ELF-1 (cell line): Measurements from ENCODE around the gene SLC2A13.
"Not testable (repeated sequence)": the region's sequence is repeated elsewhere in the genome, so short reads cannot be mapped to it uniquely, and the experiment has no call there.

ENCODE experiments used
- DNase-seq: peaks from one replicate; pipeline ENCODE4 v3.0.0-alpha.2; 2016; ENCODE audit warnings: low read depth, low spot score

SLC2A13 gene

DNA sequence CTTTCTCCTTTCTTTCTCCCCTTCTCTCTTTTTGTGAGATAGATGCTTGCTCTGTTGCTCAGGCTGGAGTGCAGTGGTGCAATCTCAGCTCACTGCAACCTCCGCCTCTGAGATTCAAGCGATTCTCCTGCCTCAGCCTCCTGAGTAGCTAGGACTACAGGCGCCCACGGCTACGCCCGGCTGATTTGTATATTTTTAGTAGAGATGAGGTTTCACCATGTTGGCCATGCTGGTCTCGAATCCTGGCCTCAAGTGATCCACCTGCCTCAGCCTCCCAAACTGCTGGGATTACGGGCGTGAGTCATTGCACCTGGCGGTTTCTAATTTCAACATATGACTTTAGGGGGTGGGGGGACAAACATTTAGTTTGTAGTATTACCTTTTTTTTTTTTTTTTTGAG is 293.4 kb downstream of the SLC2A13 start:
- DNase-seq = not testable (repeated sequence)

DNA sequence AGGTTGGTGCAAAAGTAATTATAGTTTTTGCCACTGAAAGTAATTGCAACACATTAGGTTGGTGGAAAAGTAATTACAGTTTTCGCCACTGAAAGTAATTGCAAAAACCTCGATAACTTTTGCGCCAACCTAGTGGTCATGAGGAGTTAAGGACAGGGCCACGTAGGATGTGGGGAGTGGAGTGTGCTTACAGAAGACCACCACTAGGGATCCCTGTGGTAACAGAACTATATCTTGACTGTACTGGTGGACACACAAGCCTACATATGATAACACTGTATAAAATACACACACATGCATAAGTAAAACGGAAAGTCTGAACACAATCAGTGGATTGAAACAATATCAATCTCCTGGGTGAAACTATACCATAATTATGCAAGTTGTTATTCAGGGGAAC is 298.8 kb downstream of the SLC2A13 start:
- DNase-seq = peak; percentile 30

DNA sequence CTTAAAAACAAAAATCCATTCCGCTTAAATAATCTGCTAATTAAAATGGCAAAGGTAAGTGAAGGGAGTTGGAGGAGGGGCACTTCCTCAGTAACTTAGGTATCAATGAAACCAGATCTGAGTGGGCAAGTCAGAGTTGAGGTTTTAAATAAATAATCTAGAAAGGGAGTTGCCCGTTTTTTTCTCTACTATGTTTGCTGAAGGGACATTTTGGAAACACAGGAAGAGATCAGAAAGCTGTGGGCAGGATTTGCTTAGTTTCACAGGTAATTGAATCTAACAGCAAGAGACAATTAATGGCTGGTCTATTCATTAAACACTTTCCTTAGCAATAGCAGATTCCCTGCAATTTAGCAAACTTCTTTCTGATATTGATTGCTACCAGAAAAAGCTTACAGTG is 300.2 kb downstream of the SLC2A13 start:
- no peak for DNase-seq

DNA sequence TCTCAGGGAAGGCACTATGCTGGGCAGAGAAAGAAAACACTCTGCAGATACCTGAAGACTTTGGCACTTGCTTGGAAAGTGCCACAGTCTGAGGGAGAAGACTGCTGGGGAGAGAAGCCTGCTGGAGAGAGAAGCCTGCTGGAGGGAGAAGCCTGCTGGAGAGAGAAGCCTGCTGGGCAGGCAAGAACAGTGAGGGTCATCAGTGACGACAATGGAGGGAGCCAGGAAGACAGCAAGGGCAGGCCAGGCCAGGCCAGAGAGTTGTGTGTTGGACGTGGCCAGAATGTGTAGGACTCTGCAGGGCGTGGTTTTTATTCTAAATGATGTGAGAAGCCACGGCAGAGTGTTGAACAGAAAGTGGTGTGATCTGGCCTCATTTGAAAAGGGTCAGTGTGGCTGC is 301.0 kb downstream of the SLC2A13 start:
- DNase-seq = no peak

DNA sequence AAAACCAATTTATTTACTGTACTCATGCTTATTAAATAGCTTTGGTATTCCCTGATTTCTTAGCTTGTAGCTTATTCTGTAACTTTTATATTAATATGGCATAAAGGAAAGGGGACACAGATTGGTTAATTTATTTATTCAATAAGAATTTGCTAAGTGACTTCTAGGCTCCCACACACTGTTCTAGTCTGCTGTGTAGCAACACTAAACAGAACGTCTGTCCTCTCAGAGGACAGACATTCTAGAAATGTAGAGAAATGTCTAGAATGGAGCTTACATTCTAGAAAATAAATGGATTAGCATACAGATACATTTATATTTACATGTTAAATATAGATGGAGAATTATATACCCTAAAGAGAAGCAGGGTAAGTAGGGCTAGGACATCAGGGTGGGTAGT is 301.4 kb downstream of the SLC2A13 start:
- no peak for DNase-seq

DNA sequence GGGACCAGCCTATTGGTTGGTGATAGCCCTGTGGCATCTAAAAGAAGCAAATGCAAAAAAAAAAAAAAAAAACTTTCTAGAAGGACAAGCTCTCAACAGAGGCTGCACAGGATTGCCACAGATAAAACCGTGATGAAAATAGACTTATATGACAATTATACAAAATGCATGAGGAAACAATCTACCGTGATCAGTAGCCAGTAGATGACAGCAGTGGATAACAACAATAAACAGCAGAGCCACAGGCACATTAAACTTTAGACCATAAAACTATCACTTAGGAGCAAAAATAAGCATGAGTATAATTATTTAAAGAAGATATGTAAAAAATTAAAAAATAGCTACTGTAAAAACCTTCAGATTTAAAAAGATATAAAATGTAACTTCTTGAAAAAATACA is 302.7 kb downstream of the SLC2A13 start:
- DNase-seq = no peak

DNA sequence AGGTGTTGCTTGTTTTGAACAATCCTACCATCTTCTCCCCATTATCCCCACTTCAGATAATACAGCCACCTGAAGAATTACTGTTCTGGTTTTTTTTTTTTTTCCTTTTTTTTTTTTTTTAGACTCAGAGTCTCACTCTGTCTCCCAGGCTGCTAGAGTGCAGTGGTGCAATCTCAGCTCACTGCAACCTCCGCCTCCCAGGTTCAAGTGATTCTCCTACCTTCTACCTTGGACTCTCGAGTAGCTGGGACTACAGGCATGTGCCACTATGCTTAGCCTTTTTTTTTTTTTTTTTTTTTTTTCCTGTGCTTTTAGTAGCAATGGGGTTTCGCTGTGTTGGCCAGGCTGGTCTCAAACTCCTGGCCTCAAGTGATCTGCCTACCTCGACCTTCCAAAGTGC is 306.9 kb downstream of the SLC2A13 start:
- DNase-seq = no peak

DNA sequence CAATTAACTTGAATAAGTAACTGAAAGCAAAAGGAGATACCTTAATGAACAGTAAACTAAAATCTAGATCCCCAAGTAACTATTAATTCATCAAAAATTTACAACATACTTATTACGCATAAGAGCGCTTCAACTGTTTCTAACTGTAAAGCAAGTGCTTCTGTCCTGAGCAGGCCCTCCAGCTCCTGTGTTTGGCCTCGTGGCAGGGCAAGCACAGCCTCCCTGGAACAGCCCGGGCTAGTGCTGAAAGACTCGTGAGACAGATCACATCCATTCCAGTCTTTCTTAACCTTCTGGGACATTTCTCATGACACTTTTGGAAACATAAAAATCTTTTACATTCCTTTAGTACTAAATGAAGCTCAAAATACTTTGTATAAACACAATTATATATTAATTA is 307.5 kb downstream of the SLC2A13 start:
- DNase-seq = no peak

DNA sequence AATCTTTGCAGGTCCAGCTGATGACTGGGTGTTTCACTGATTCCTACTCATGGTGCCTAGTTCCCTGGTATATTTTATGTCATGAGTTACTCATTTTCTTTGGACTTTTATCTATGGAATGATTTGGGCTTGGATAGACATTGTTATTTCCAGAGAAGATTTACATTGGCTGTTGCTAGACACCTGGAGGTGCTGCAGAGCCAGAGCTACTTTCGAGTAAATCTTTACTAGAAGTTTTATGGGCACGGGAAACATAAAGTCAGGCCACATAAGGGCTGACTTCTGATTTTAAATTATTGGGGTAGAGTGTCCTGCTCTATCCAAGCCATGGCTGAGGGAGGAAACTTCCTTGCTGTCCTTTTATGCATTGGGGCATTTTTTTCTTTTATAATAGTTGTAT is 310.4 kb downstream of the SLC2A13 start:
- DNase-seq = no peak

DNA sequence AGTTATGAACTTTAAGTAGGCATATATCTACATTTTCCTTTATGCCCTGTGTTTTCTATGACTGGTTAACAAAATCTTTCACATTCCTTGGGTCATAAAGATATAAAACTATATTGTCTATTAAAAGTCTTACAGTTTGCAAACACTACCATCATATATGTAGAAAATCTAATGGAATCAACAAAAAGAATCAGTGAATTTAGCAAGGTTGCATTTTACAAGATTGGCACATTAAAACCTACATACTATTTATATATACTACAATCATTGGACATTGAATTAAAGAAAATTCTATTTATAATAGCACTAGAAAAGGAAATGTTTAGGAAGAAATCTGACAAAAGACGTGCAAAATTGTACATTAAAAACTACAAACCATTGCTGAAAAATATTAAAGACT is 312.9 kb downstream of the SLC2A13 start:
- no peak for DNase-seq

DNA sequence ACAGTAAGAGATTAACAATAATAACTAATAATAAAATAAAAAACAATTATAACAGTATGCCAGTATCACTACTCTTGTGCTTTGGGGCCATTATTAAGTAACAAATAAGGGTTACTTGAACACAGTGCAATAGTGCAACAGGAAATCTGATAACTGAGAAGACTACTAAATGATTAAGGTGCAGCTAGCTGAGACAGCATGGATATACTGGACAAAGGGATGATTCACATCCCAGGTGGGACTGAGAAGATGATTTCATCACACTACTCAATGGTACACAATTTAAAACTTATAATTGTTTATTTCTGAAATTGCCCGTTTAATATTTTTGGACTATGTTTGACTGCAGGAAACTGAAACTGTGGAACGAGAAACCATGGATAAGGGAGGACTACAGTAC is 317.6 kb downstream of the SLC2A13 start:
- DNase-seq = no peak

DNA sequence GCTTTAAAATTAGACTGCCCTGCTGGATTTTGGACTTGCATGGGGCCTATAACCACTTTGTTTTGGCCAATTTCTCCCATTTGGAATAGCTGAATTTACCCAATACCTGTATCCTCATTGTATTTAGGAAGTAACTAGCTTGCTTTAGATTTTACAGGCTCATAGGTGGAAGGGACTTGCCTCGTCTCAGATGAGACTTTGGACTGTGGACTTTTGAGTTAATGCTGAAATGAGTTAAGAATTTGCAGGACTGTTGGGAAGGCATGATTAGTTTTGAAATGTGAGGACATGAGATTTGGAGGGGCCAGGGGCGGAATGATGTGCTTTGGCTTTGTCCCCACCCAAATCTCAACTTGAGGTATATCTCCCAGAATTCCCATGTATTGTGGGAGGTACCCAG is 320.1 kb downstream of the SLC2A13 start:
- DNase-seq = not testable (repeated sequence)

DNA sequence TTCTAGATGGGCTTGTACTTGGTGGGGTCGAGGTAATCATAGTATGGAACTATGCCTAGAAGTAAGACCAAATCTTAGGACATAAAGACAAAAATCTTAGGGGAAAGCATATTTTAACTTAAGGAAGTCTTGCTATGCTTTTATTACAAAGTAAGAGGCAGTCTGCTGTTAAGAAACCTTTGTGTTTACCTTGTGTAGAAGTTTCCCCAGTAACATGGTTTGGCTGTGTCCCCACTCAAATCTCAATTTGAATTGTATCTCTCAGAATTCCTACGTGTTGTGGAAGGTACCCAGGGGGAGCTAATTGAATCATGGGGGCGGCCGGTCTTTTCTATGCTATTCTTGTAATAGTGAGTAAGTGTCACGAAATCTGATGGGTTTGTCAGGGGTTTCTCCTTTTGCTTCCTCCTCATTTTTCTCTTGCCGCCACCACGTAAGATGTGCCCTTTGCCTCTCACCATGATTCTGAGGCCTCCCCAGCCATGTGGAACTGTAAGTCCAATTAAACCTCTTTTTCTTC is 323.8 kb downstream of the SLC2A13 start:
- DNase-seq = no peak

DNA sequence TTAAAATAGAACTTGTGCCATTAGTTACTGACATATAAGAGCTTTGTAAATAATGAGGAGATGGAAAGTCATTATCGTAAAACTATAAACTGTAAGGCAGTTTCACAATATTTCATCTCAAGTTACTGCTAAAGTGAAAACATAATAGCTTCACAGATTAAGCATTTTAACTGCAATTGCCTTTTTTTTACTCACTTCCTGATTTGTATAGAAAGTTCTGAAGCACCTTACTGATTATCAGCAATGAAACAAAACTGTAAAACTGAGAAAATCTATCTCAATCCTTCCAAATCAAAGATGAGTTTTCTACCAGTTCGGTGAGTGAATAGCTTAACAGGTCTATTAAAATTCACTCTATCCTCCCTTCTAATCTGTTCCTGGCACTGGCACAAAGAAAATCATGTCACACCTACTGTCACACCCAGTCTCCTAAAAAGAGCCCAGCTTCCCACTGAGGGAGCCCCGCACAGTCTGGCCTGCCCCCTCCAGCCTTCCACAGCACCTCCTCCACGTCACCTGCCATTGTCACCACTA is 324.9 kb downstream of the SLC2A13 start:
- DNase-seq = no peak

DNA sequence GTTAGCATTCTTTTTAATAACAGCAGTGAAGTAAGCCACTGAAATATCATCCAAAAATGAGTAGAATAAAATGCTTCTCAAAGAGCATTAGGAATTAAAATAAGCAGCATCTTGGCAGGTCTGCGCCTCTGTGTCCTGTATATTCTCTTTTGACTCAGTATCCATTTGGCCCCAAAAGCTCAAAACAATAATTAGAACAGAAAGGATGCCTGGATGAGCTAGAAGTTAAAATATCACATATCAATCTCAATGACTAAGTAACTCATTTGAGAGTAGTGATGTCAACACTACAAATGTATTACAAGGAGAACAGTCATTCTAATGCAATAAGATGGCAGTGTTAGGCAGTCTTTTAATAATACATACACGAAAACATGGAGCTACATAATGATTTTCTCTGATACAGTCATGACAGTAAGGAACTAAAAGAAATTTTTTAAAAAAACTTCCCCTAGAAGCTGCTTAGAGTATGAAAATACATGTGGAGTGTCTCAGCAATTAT is 325.4 kb downstream of the SLC2A13 start:
- DNase-seq = no peak

DNA sequence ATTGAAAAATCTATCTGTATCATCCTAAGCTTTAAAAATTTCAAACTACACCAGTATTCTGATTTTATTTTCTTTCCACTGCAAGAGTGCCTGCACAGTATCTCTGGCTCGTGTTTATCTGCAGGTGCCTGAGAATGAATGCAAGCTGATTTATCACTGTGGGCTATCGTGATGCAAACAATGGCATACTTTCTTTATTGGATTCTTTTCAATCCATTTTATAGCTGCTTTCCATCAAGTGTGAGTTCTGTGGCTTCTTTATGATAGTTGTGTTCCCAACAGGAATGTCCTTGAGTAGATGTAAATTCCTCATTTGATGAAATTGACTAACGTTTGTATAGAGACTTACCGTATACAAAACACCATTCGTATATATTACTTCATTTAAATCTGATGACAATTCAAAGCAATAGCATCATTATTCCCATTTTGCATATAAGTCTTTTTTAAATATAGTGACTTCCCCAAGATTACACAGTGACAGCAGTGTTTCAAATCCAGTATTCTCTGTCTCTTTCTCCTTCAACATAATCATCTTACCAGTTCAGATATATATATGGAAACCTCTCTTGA is 326.0 kb downstream of the SLC2A13 start:
- no peak for DNase-seq

DNA sequence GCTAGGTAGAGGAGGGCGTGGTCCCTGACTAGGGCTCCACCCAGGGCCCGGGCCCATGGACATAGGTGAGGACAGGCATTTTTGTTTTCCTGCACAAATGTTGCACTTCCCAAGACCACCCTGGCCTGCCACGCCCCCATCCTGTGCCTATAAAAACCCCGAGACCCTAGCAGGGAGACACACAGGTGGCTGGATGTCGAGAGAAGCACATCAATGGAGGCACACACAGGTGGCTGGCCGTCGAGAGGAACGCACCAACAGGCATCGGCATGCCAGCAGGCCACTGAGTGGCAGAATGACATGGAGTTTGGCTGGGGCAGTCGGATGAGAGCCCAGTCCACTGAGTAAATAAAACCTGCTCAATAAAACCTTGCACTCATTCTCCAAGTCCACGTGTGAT is 328.4 kb downstream of the SLC2A13 start:
- DNase-seq = no peak

DNA sequence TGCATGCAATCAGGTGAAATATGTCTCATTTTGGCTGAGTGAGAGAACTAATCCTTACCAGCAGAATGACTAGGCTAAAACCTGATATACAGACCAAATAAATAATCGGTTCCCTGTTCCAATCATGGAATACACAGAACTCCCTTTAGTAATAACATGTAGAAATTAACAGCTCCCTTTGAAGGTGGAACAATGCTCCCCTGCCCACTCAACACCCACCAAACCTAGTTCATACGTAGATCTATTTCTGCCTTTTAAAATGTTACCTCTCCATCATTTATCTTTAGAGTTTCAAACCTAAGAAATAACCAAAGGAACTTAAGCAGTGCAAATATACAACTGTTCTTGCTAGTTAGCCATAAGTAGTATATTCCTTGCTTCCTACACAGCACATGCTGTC is 332.6 kb downstream of the SLC2A13 start:
- no peak for DNase-seq

DNA sequence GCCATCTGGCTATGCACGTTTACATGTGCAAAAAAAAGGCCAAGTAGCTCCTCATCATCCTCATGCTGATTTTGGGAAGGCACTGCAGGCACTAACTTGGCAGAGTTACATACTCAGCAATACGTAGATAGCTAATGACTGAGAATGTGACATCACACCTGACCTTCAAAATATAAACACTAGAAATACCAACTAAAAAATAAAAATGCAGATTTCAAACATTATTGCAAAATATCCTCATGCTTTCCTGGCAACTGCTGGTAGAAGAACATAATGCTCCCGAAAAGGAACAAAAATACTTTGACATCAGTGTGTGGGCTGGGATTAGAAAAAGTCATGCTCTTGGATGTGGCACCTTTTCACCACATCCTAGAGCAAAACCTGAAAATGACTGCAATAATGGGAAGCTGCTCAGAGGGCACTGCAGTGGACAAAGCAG is 333.0 kb downstream of the SLC2A13 start:
- no peak for DNase-seq

DNA sequence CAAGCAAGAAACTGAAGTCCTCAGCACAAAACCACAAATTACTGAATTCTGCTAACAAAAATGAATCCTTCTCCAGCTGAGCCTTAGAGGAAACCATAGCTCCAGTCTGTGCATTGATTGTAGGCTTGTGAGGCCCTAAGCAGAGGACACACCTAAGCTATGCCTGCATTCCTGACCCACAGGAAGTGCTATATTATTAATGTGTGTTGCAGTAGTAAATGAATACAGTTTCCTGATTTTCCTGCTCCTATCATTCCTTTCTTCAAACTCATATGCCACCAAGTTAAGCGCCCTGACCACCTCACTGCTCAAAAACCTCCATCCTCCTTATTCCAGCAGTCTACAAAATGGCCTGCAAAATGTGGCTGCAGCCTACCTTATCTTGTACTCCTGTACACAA is 334.4 kb downstream of the SLC2A13 start:
- no peak for DNase-seq

DNA sequence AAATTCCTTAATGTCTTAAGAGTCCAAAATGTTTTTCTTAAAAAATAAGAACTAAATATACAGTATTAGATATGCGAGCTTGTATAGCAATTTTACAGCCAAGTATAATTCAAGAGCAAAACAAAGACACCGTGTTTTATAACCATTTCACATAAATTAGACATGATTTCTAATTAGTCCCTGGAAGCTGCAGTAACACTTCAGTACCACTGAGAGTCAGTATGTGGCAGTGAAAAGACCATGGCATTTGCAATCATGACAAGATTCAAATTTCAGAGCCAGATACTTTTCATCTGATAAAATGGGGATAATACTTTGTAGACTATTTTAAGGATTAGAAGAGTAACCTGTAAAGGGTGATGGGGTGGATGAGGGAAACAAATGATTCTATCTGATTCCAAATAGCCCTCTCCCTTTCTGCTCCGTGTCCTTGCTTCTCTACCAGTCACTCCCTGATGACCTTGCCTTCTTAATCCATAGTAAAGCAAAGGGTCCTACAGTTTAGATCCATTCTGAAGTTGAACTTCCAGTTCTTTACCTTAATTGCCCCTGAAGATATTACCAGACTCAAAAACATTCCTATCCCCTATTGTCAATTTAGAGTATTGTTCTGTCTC is 340.8 kb downstream of the SLC2A13 start:
- DNase-seq = no peak

DNA sequence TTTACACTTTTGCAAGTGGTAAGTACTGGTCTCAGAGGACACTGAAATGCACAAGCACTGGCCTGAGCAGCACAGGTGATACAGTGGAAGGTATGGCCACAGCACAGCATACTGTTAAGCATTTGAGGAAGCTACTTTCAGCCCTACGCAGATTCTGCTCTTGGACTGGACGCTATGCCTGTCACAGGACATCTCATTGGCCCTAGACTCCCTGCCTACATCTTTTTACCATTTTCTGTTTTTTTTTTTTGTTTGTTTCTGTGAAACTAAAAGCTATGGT is 342.1 kb downstream of the SLC2A13 start:
- peak; percentile 14 for DNase-seq

DNA sequence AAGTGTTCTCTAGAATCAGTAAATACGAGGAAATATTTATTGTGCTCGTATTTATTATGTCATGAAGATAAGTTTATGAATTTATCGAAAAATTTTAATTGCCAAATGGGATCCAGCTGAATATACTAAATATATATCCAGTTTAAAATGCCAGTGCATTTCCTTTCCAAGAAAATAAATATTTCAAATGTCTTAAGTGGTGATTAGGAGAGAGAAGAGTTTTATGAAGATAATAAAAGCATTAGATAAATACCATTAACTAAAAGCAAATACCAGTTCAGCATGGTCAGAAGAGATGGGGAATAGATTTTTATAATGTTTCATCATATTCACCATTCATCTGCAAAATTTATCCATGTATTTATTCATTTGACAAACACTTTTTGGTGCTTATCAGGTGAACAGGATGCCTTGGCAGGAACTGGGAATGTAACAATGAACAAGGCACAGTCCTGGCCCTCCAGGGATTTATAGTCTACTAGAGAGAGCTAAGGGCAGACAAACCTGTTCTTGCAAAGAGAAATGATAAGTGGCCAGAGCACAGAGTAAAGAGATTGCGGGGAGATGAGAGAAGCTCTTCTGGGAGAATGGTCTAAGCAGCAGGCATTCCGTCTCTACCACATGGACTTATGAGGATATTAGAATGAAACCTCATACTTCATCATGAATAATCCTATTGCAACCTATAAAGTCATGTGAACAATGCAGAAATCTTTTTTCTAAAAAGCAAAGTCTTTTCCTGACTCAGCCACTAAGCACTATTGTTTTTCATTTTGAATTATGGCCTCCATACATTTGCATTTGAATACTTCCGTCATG is 342.6 kb downstream of the SLC2A13 start:
- peak; percentile 40 for DNase-seq
